CD14-positive monocyte (primary cell): ENCODE data around the gene TMEM86A. TPM values are rescaled to one million over a fixed set of nuclear protein-coding genes. Genes with fewer than 3 reads are reported as not detected.

Source experiments
- DNase-seq, 3 donors: peaks; one replicate each; pipeline ENCODE4 v3.0.0-alpha.2; 2011 to 2022
- H2AFZ ChIP-seq: 2 replicates; pipeline ENCODE4 v1.6.0; 2012; ENCODE audit warnings: mild to moderate bottlenecking, low read depth, low read length, inconsistent platforms; ENCODE audit not compliant: insufficient read depth, poor library complexity, severe bottlenecking
- H3K27ac ChIP-seq, 2 donors: 1 replicate in 1 of 2; 2 replicates in 1 of 2; pipeline ENCODE4 v1.5.1; 2012 to 2013; ENCODE audit warnings: low read length in 2 of 2, control low read depth in 1 of 2, inconsistent platforms in 1 of 2, low read depth in 1 of 2, mild to moderate bottlenecking in 1 of 2
- H3K27me3 ChIP-seq, 2 donors: one replicate each; pipeline versions ENCODE4 v1.6.0 to v1.6.1; 2011 to 2013; ENCODE audit warnings: low read length in 2 of 2; ENCODE audit not compliant: control insufficient read depth in 2 of 2, insufficient read depth in 2 of 2
- H3K36me3 ChIP-seq, 2 donors: replicated peaks in 1 of 2; 1 replicate in 1 of 2; 2 replicates in 1 of 2; pipeline versions ENCODE4 v1.5.1 to v1.6.1; 2012 to 2013; ENCODE audit warnings: low read length in 2 of 2, control low read depth in 1 of 2, inconsistent platforms in 1 of 2, mild to moderate bottlenecking in 1 of 2; ENCODE audit not compliant: insufficient read depth in 2 of 2, control insufficient read depth in 1 of 2
- H3K4me1 ChIP-seq, 2 donors: 1 replicate in 1 of 2; 2 replicates in 1 of 2; pipeline versions ENCODE4 v1.5.1 to v1.6.1; 2012 to 2013; ENCODE audit warnings: low read length in 2 of 2, control low read depth in 1 of 2, inconsistent platforms in 1 of 2, mild to moderate bottlenecking in 1 of 2, moderate library complexity in 1 of 2; ENCODE audit not compliant: insufficient read depth in 2 of 2, control insufficient read depth in 1 of 2
- H3K4me2 ChIP-seq: replicated peaks from 2 replicates; pipeline ENCODE3; 2012; ENCODE audit warnings: low read length, moderate library complexity, mild to moderate bottlenecking; ENCODE audit not compliant: poor library complexity, severe bottlenecking; ENCODE audit errors: extremely low read depth
- H3K4me3 ChIP-seq, 3 experiments: fragments of 200-600 bp in 1 of 3; sonication (generic) in 1 of 3; replicated peaks in 1 of 3; 1 replicate in 2 of 3; 2 replicates in 1 of 3; pipeline ENCODE4 v1.5.1; 2011 to 2013; ENCODE audit warnings: low read length in 3 of 3, mild to moderate bottlenecking in 3 of 3, control low read depth in 2 of 3, low read depth in 2 of 3, inconsistent platforms in 1 of 3, moderate library complexity in 1 of 3
- H3K79me2 ChIP-seq: 2 replicates; pipeline ENCODE4 v1.6.0; 2012; ENCODE audit warnings: mild to moderate bottlenecking, control low read depth, inconsistent platforms, low read length, moderate library complexity; ENCODE audit not compliant: insufficient read depth
- H3K9ac ChIP-seq: 2 replicates; pipeline ENCODE4 v1.6.0; 2017; ENCODE audit warnings: low read length, mild to moderate bottlenecking; ENCODE audit not compliant: insufficient read depth, poor library complexity, severe bottlenecking
- H3K9me3 ChIP-seq, 2 donors: replicated peaks in 1 of 2; 1 replicate in 1 of 2; 2 replicates in 1 of 2; pipeline versions ENCODE4 v1.5.1 to v1.6.1; 2012 to 2013; ENCODE audit warnings: low read length in 2 of 2, control low read depth in 1 of 2; ENCODE audit not compliant: control insufficient read depth in 1 of 2, insufficient read depth in 1 of 2
- H4K20me1 ChIP-seq: 2 replicates; pipeline ENCODE4 v1.6.0; 2012; ENCODE audit warnings: mild to moderate bottlenecking, low read length, control low read depth, moderate library complexity; ENCODE audit not compliant: insufficient read depth
- H3K27ac Mint-ChIP-seq, 7 donors: one replicate each; pipeline ENCODE4 v1.8.0; 2020; ENCODE audit warnings: mild to moderate bottlenecking in 7 of 7, mixed read lengths in 7 of 7, moderate library complexity in 6 of 7, inconsistent platforms in 2 of 7
- H3K27me3 Mint-ChIP-seq, 3 donors: one replicate each; pipeline ENCODE4 v1.8.0; 2021 to 2022; ENCODE audit warnings: low read depth in 3 of 3, mild to moderate bottlenecking in 3 of 3, mixed read lengths in 3 of 3, moderate library complexity in 3 of 3, inconsistent platforms in 1 of 3
- H3K36me3 Mint-ChIP-seq, 2 donors: one replicate each; pipeline ENCODE4 v1.8.0; 2020; ENCODE audit warnings: mixed read lengths in 2 of 2, inconsistent platforms in 1 of 2, mild to moderate bottlenecking in 1 of 2
- H3K4me1 Mint-ChIP-seq: one replicate; pipeline ENCODE4 v1.8.0; 2020; ENCODE audit warnings: mild to moderate bottlenecking, mixed read lengths
- H3K4me3 Mint-ChIP-seq, 2 donors: one replicate each; pipeline ENCODE4 v1.8.0; 2020; ENCODE audit warnings: mild to moderate bottlenecking in 2 of 2, mixed read lengths in 2 of 2, moderate library complexity in 1 of 2
- H3K9me3 Mint-ChIP-seq, 7 donors: one replicate each; pipeline ENCODE4 v1.8.0; 2020 to 2022; ENCODE audit warnings: mixed read lengths in 7 of 7, mild to moderate bottlenecking in 6 of 7, moderate library complexity in 6 of 7, inconsistent platforms in 2 of 7
- CTCF ChIP-seq: fragments of 200-600 bp; IDR thresholded peaks from one replicate; pipeline ENCODE4 v1.8.0; 2022; ENCODE audit warnings: antibody characterized with exemption, mild to moderate bottlenecking
- WGBS: methylation state at CpG from one replicate; pipeline ENCODE4 v1.1.5; 2013; ENCODE audit warnings: missing lambda C conversion rate; ENCODE audit not compliant: insufficient coverage; 5-methylcytosine and 5-hydroxymethylcytosine counted together
- intact Hi-C, 2 donors: fragments of 100-400 bp; cut with micrococcal nuclease; formaldehyde crosslinking; loops; one replicate each; pipeline versions ENCODE4 v1.15.0 to v1.15.1; 2023
- polyA plus RNA-seq, 3 donors: library from polyadenylated mRNA; depleted of rRNA in 1 of 3; unstranded in 2 of 3; stranded (reverse) in 1 of 3; fragments of 300-500 nt in 2 of 3; fragments of >200 nt in 1 of 3; fragmentation: Illumina TruSeq in 2 of 3; gene quantifications; 1 replicate in 2 of 3; 2 replicates in 1 of 3; pipeline ENCODE4 v1.2.3, GENCODE V29; 2012 to 2021

Gene TMEM86A
- polyA plus RNA-seq, 3 donors = 1.3 to 4.3 (median 3.5) TPM

DNA sequence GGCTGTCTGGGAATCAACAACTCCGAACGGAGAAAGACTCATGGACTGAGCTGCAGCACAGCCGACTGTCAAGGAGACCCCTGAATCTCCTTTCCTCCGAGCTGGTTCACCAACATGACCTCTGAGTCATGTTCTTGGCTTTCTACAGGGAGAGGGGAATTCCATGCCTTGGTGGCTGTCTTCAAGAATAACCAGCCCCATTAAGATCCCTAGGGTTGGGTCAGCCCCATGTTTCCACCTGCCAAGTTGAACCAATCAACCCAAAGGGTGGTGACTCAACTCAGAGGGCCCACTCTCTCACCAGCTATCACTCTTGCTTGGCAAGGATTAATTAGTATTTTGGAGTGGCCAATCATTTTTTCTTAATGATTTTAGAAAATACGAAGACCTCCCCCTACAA is 55.7 kb downstream of the TMEM86A start:
- H3K27me3 ChIP-seq = peaks cover 0 to 2% of the 10 kb centered on the region in 2 donors
- Mint-ChIP-seq H3K27me3 (peaks cover 3 to 9% (median 6%) of the 10 kb centered on the region in 3 donors), H3K9me3 (peaks cover 0 to 3% (median 0%) of the 10 kb centered on the region in 7 donors), H3K4me3 (no peak overlapping the region), H3K4me1 (peaks cover 4% of the 10 kb centered on the region), H3K27ac (no peak overlapping the region), H3K36me3 (no peaks in the 10 kb centered on the region)
- WGBS = 20% methylated on average over 1 of the region's 5 CpGs
- no peaks in the 10 kb centered on the region for H3K79me2 ChIP-seq
- H3K4me1 ChIP-seq = peaks cover 0 to 3% of the 10 kb centered on the region in 2 donors
- no peak overlapping the region for H3K4me2 ChIP-seq
- H3K36me3 ChIP-seq = no peaks in the 10 kb centered on the region
- H3K9me3 ChIP-seq = no peaks in the 10 kb centered on the region
- no peak overlapping the region for H3K9ac ChIP-seq
- H4K20me1 ChIP-seq = no peaks in the 10 kb centered on the region
- intact Hi-C loops = no loop called here
- no peak overlapping the region for H2AFZ ChIP-seq
- no peak overlapping the region for H3K4me3 ChIP-seq
- no peak overlapping the region for H3K27ac ChIP-seq
- DNase-seq = no peak
- TF ChIP-seq CTCF = no peak

Other genes starting within 250 kb of the TMEM86A start
- not detected for gene LDHAL6A, start 242.9 kb upstream of the TMEM86A start, polyA plus RNA-seq
- gene TSG101, start 171.8 kb upstream of the TMEM86A start, polyA plus RNA-seq = 100 to 1,000 TPM in 2 of 3 donors, 10 to 100 TPM in 1; 76.7 to 116 (median 112) TPM
- 10 to 100 TPM in 2 of 3 donors, 1 to 10 TPM in 1; 8.0 to 15.5 (median 11.7) TPM for gene UEVLD, start 110.0 kb upstream of the TMEM86A start, polyA plus RNA-seq
- gene MISFA, start 99.0 kb upstream of the TMEM86A start, polyA plus RNA-seq = under 1 TPM in 1 of 3 donors, not detected in 2; 0.43 TPM
- 10 to 100 TPM in 2 of 3 donors, 1 to 10 TPM in 1; 8.4 to 14.9 (median 11.8) TPM for gene SPTY2D1, start 64.4 kb upstream of the TMEM86A start, polyA plus RNA-seq
- not detected for gene IGSF22, start 27.4 kb downstream of the TMEM86A start, polyA plus RNA-seq
- gene PTPN5, start 93.0 kb downstream of the TMEM86A start, polyA plus RNA-seq = not detected
- gene MRGPRX1, start 240.6 kb downstream of the TMEM86A start, polyA plus RNA-seq = not detected